B cell (primary cell): Measurements from ENCODE around the gene ZNF799.

ENCODE experiments used
- EZH2 ChIP-seq: IDR thresholded peaks from 2 replicates; pipeline ENCODE4 v1.6.1; 2012; ENCODE audit warnings: borderline replicate concordance, low read depth, mild to moderate bottlenecking, moderate library complexity, low read length; ENCODE audit not compliant: insufficient read depth, poor library complexity, severe bottlenecking
- TF ChIP-seq, protein P1 (sequence below): fragments of 200-600 bp; IDR thresholded peaks from one replicate; pipeline ENCODE4 v1.8.0; 2022; ENCODE audit warnings: antibody characterized with exemption, mild to moderate bottlenecking

DNA sequence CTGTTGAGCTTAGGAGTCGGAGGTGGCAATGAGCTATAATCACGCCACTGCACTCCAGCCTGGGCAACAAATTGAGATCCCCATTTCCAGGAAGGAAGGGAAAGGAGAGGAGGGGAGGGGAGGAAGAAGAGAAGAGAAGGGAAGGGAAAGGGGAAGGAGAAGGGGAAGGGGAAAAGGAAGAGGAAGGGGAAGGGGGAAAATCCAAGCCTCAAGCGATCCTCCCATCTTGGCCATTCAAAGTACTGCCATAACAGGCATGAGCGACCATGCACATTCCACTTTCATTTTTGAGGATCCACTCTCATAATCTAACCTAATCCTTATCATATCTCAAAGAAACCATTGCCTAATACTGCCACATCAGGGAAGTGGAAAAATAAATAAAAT is 24.8 kb upstream of the ZNF799 start:
- TF ChIP-seq, protein P1, sequence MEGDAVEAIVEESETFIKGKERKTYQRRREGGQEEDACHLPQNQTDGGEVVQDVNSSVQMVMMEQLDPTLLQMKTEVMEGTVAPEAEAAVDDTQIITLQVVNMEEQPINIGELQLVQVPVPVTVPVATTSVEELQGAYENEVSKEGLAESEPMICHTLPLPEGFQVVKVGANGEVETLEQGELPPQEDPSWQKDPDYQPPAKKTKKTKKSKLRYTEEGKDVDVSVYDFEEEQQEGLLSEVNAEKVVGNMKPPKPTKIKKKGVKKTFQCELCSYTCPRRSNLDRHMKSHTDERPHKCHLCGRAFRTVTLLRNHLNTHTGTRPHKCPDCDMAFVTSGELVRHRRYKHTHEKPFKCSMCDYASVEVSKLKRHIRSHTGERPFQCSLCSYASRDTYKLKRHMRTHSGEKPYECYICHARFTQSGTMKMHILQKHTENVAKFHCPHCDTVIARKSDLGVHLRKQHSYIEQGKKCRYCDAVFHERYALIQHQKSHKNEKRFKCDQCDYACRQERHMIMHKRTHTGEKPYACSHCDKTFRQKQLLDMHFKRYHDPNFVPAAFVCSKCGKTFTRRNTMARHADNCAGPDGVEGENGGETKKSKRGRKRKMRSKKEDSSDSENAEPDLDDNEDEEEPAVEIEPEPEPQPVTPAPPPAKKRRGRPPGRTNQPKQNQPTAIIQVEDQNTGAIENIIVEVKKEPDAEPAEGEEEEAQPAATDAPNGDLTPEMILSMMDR = no peak
- TF ChIP-seq EZH2 = no peak
